GM21825 (cell line): ENCODE measurements around the gene FIBIN.
"Not testable (repeated sequence)": the region's sequence is repeated elsewhere in the genome, so short reads cannot be mapped to it uniquely, and the experiment has no call there.

Experiments
- ATAC-seq: cut with Tn5 transposase; IDR thresholded peaks from one replicate; pipeline ENCODE4 v1.9.1; 2021; ENCODE audit warnings: mild to moderate bottlenecking, moderate library complexity; ENCODE audit not compliant: unreplicated experiment

FIBIN gene

DNA sequence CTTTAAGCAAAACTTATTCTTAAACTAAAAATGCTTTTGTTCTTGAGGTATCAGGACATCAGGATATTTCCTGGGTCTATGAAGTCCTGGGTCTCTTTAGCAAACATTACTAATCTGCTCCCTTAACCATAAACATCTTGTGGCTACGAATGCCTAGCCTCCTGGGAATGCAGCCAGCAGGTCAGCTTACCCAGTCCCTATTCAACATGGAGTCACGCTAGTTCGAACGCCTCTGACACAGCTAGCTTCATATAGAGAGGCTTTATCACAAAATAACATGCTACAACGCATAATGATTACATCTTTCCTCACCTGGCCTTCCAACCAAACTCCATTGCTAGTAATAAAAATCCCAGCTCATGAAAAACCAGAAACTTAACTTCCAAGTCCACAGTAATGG lies 17.5 kb upstream of the FIBIN start:
- no peak for ATAC-seq

DNA sequence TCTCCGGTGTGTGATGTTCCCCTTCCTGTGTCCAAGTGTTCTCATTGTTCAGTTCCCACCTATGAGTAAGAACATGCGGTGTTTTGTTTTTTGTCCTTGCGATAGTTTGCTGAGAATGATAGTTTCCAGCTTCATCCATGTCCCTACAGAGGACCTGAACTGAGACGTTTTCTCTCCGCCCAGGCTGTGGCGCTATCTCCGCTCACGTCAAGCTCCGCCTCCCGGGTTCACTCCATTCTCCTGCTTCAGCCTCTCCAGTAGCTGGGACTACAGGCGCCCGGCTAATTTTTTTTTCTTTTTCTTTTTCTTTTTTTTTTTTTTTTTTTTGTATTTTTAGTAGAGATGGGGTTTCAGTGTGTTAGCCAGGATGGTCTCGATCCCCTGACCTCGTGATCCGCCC lies 16.7 kb upstream of the FIBIN start:
- not testable (repeated sequence) for ATAC-seq

DNA sequence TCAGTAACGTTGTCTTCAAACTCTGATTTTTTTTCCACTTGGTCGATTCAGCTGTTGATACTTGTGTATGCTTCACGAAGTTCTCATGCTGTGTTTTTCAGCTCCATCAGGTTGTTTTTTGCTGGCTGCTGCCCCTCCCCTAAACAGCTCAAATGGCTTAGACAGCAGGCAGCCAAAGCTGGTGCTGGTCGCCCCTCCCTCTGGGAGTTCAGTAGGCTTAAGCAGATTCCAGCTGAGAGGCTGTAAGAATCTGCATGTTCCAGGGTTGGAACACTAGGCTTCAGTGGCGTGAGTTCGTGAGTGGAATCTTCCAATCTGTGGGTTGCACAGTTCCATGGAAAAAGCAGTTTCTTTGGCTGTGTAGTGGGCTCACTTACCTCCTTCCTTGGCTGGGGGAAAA lies 10.3 kb upstream of the FIBIN start:
- ATAC-seq, result no peak

GRCh38 chr11:26985470-26985869 lies 8.4 kb upstream of the FIBIN start:
- ATAC-seq, result no peak

DNA sequence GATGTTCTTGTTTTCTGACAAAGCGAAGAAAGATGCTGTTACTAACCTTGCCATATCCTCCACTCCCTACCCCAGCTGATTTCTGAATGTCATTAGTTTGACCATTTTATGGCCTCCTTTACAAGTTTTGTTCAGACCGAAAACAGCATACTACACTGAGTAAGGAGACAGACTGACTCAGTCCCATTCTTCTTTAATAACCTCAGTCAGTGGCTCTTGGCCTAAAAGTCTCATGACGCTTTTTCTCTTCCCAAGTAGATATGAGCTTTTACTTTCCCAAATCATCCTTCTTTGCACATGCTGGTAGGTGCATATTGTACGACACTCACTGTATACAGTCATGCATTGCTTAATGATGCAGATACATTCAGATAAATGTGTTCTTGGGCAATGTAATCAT lies 8.0 kb upstream of the FIBIN start:
- no peak for ATAC-seq

GRCh38 chr11:26987272-26987671 lies 6.6 kb upstream of the FIBIN start:
- ATAC-seq, result no peak

- ATAC-seq, result no peak
Measured at GRCh38 chr11:26987731-26988130, 6.2 kb upstream of the FIBIN start.

DNA sequence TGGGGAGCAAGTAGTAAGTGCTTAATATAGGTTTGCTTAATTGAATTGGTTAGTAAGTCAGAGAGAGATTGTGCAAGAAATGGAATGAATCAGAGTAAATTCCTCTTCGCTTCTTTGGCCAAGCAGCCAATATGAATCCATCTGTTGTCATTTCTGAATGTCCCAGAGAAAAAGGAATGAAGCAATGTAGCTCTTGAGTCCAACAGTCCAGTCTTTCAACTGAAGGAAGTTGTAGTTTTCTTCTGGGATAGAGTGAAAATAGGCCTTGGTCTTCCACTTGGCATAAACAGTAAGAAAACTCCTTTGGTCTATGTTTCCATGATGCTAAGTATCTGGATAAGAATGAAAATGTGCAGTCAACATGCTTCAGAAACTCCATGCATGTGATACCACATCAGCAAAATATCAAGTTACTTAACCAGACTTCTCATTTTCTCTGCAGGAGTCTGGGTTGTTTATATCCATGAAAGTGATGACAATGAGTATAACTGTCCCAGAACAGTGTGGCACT lies 1.8 kb upstream of the FIBIN start:
- no peak for ATAC-seq

DNA sequence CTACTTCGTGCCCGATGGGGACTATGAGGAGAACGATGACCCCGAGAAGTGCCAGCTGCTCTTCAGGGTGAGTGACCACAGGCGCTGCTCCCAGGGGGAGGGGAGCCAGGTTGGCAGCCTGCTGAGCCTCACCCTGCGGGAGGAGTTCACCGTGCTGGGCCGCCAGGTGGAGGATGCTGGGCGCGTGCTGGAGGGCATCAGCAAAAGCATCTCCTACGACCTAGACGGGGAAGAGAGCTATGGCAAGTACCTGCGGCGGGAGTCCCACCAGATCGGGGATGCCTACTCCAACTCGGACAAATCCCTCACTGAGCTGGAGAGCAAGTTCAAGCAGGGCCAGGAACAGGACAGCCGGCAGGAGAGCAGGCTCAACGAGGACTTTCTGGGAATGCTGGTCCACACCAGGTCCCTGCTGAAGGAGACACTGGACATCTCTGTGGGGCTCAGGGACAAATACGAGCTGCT lies 751 bp downstream of the FIBIN start:
- no peak for ATAC-seq

DNA sequence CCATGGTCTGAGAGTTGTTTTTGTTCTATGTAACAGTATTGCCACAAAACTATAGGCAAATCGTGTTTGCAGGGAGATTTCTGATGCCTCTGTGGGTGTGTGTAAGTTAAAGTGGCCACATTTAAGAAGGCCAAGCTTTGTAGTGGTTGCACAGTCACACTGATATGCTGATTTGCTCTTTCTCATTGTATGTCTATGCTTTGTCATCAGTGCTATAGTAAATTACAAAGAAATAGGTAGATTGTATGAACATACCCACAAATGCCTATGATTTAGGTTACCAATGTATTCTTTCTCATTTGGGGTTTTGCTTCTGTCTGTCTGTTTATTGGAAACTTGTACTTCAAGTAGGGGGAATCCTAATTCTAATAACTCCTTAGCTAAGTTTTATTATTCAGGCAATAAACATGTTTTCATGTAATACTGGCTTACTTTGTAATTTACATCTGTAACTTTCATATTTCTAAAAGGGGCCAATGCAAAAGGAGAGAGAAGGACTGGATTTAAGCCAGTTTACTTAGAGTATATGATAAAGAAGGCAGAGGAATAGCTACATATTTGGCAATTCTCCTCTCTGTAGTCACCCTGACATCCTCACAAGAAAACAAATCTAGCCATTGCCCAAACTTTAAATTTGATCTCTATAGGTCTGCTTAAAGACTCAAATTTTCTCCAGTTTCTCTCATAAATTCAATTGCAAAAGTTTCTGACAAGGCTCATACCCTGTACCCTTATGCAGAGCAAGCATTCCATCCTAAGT lies 2.0 kb downstream of the FIBIN start:
- ATAC-seq, result no peak

DNA sequence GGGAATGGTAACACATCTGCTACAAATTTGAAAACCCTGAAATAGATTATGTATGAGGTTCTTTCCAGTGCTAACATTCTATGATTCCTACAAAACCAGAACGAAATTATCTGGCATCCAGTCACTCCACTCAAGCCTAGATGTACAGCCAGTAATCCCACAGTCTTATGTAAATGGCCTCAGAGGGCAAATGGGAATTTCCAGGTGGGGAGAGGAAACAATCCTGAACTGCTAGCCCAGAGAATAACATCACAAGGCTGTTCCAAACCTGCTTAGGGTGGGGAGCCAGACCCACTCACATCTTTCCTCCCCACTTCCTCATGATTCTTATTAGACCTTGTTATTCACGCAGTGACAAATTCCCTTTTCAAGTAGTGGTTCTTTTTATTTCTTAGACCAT lies 3.5 kb downstream of the FIBIN start:
- ATAC-seq, result no peak

DNA sequence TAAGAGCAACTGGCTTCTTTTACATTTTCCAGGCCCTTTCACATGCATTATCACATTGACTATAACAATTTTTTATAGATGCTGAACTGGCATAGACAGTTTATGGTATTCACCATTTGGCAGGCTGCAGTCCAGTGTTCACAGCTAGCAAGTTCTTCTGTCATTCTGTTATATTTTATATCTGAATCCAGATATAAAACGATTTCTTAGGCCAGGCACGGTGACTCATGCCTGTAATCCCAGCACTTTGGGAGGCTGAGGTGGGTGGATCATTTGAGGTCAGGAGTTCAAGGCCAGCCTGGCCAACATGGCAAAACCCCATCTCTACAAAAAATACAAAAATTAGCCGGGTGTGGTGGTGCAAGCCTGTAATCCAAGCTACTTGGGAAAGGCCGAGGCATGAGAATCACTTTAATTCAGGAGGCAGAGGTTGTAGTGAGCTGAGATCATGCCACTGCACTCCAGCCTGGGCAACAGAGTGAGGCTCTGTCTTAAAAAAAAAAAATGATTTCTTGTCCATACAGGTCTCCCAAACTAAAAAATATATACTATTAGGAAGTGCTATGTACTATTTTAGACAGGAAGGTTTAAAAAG lies 7.3 kb downstream of the FIBIN start:
- ATAC-seq, result not testable (repeated sequence)

GRCh38 chr11:27002431-27002830 lies 8.5 kb downstream of the FIBIN start:
- ATAC-seq, result no peak

DNA sequence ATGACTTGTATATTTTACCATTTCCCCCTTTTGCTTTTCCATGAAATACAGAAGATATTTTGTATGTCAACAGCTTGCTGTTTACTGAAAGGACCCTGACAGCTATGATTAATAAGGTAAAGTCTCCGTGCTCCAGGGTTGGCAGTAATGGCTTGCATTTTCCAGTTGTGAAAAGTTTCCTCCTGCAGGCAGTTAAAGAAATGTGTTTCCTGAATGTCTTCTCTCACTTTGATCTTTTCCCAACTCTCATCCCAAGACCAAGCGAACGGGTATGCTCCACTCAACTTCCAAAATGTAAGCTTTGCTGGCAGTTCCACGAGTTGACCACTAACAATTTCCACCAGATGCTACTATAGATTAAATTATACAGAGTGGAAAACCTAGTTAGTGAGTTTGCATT lies 8.9 kb downstream of the FIBIN start:
- no peak for ATAC-seq

DNA sequence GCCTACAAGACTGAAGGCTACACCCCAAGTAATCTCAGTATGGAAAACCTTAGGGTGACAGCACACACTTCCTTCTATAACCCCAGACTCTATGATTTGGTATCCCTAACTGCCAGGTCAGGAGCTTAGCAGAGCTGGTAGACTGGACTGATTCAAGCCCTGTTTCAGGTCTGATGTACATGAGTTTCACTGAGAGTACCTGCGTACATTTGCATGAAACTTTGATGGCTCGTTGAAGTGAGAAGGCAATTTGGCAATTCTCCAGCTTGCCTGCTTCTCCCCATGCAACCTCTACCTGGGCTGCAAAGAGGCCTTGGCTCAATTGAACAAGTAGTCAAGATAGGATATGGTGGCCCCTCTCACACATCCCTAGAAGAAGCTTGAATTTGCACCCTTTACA lies 10.2 kb downstream of the FIBIN start:
- no peak for ATAC-seq

GRCh38 chr11:27008811-27009535 lies 15.1 kb downstream of the FIBIN start:
- ATAC-seq, result no peak

DNA sequence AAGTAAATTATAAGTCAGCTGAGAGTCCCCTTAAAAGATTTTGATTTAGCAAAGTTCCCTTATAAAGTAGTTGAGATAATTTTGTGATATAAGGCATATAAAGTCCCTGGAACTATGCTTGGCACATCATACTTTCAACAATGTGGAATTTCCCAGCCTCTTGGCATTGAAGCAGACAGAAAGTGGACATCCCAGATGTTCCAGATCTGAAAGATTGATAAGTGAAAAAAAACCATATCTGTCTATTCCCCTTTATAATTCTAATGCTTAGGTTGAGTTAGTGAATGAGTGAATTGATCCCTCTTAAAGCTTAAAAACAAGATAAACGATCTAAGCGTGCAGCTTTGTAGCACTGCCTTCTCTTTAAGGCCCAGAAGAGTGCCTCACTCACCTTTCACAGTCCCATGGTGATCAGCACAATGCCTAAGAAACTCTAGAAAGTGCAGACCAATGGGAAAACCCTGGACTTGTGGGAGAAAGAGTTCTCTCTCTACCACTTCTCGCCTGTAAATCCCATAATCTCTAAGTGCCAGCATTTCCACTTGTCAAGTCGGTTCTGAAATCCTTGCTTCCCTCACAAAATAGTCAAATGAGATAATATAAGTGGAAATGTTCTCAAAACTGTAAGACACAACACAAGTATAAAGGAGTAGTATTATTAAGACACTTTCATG lies 17.8 kb downstream of the FIBIN start:
- no peak for ATAC-seq

DNA sequence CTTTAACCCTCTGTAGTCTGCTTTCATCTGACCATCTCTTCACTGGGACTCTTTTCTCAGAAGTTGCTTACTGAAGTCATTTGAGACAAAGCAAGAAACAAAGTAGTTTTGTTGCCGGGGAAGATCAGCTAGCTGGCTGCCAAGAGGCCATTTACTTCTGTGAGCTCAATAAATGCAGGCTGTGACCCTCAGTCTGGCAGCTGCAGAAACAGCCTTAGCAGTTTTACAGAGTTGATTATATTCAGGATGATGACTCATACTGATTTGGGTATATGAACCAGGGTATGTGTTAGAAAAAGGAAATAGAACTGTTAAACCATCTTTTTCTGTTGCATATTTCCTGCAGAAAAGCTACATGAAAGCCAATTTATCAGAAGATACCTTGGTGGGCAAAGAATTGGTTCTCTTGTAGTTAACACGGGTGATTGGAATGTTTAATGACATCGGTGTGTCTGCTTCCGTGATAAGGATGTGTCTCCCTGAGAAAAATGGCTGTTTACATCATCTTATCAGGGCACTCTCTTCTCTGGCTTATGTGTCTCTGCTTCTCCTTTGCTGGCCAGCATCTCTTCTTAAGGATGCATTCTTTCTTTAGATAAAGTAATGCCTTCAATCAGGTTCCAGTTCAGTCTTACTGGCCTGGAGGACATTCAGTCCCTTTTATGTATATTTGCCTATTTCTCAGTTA lies 18.5 kb downstream of the FIBIN start:
- no peak for ATAC-seq

DNA sequence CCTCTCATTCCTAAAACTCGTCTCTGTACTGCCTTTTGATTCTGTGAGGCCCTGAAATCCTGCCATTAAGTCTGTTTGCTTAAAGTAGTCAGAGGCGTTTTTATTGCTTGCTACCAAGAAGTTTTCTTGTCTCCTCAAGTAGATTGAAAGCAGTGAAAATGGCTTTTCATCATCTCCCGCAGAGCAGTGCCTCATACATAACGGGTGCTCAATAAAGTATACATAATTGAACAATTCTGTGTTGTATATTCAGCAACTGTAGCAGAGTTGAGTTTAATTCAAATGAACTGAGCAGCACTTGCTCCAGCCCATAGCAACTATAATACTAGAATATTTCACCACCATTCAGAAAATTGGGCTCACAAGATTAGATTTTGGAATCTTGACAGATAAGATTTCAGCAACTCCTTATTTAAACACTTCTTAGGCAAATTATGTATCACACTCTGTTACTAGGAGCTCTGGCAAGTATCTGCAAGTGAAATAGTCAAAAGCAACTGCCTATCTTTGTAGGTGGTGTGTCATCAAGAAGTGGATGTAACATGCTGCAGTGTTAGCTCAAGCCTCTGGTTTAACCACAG lies 20.0 kb downstream of the FIBIN start:
- no peak for ATAC-seq

GRCh38 chr11:27018902-27019529 lies 25.1 kb downstream of the FIBIN start:
- no peak for ATAC-seq
